ENCODE results near the gene GRIN2C.
"Not testable (repeated sequence)": the region's sequence is repeated elsewhere in the genome, so short reads cannot be mapped to it uniquely, and the experiment has no call there.

Gene GRIN2C

DNA sequence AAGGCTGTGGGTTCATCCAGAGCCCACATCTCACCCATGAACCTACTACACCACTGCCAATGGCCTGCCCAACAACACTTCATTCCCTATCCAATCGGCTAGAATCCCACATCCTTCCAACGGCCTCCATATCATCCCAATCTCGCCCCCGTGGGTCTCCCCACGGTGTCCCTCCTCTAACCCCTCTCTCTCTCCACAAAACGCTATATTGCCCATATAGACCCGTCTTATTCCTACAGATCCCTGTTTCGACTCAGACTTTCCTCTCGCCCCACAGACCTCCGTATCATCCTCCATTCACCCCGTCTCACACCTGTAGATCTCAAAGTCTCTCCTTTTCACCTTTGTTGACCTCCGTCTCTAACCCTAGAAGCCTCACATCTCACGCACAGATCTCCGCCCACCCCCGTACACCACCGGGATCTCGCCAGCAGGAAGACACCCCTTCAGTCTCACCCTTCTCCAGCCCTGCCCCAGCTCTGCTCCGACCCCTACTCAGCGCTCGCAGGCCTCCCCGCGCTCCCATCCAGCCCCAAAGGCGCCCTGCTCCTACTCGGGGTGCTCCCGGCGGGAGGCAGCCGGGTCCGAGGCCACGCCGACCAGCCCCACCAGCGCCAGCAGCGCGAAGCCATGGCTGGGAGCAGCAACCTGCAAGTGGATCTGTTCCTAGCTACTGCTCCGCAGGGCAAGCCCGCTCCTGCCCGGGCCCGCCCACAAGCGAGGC lies 12.8 kb upstream of the GRIN2C start, which contains the start of gene FDXR:
TSS of gene FDXR (minus strand) at position 682 of the 724 bp plus-strand sequence. CDS start at position 632, 50 bp downstream.
- H3K27ac Mint-ChIP-seq: peak within 1 kb of the TSS; percentile 85
- no peaks in the 10 kb centered on the region for H3K36me3 Mint-ChIP-seq
- peak within 1 kb of the TSS; percentile 86 for H3K4me3 Mint-ChIP-seq
- peak; percentile 14 for ATAC-seq
- no peaks in the 10 kb centered on the region for H3K9me3 Mint-ChIP-seq
- no peaks in the 10 kb centered on the region for H3K27me3 Mint-ChIP-seq
- H3K4me1 Mint-ChIP-seq: peaks cover 30% of the 10 kb centered on the region

DNA sequence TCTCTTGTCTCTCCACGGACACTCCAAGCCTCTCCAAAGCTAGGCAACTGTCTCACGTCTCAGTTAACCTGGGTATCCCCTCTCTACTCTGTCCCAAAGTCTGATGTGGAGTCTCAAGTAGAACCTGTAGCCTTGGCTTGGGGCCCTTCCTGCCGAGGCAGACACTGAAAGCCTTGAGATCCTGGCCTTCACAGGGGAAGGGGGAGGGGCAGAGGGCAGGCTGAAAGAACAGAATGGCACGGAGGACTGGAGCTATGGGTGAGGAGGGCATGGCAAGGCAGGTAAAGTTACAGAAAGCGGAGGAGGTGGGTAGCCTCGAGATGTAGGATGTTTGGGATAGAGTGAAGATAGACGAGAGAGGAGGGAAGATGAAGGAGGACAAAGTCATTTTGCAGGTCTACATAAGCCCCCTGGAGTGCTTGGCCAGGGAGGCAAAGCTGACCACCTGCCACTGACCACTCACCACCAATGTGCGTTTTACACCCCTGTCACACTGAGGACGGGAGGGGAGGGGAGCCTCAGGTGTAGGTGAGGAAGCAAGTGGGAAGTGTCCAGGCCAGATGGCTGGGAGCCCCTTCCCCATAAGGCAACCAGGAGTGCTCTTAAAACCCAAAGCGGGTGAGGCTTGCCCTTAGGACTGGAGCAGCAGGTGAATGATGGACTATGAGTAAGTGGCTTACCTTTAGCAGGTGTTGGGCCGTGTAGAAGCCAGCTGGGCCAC lies 11.8 kb upstream of the GRIN2C start:
- H3K4me1 Mint-ChIP-seq: peaks cover 30% of the 10 kb centered on the region
- no peak for ATAC-seq
- H3K27me3 Mint-ChIP-seq: no peaks in the 10 kb centered on the region
- no peaks in the 10 kb centered on the region for H3K36me3 Mint-ChIP-seq
- no peaks in the 10 kb centered on the region for H3K9me3 Mint-ChIP-seq
- no peak overlapping the region for H3K27ac Mint-ChIP-seq
- peak overlapping the region; percentile 51 for H3K4me3 Mint-ChIP-seq

DNA sequence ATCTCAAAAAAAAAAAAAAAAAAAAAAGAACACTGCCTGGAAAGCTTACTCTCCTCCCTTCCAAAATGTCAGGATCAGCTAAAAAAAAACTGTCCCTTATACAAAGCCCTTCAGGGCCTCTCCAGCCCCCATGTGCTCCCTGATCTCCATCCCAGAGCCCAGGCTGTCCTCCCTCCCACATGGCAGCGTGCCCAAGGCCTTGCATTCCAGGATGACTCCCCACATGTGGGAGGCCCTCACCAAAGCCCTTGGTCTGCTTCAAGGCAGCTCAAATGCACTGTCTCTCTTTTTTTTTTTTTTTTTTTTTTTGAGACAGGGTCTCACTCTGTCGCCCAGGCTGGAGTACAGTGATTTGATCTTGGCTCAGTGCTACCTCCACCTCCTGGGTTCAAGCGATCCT lies 10.8 kb upstream of the GRIN2C start:
- no peak overlapping the region for H3K4me3 Mint-ChIP-seq
- H3K27ac Mint-ChIP-seq: no peak overlapping the region

GRCh38 chr17:74870028-74870427 lies 10.3 kb upstream of the GRIN2C start:
- peaks cover 33% of the 10 kb centered on the region for H3K4me1 Mint-ChIP-seq

More for the DNA sequence above, 10.8 kb upstream of the GRIN2C start:
- Mint-ChIP-seq H3K27me3 (no peaks in the 10 kb centered on the region), H3K4me1 (peaks cover 30% of the 10 kb centered on the region), H3K9me3 (no peaks in the 10 kb centered on the region), H3K36me3 (no peaks in the 10 kb centered on the region)
- no peak for ATAC-seq

GRCh38 chr17:74868908-74869255 lies 9.2 kb upstream of the GRIN2C start:
- Mint-ChIP-seq H3K9me3 (no peaks in the 10 kb centered on the region), H3K4me1 (peaks cover 35% of the 10 kb centered on the region), H3K27ac (no peak overlapping the region), H3K36me3 (no peaks in the 10 kb centered on the region), H3K4me3 (no peak overlapping the region), H3K27me3 (peaks cover under 1% of the 10 kb centered on the region)
- no peak for ATAC-seq

More at GRCh38 chr17:74870028-74870427, 10.3 kb upstream of the GRIN2C start:
- not testable (repeated sequence) for H3K36me3 Mint-ChIP-seq, H3K27me3 Mint-ChIP-seq, H3K4me3 Mint-ChIP-seq, ATAC-seq, H3K9me3 Mint-ChIP-seq, H3K27ac Mint-ChIP-seq

DNA sequence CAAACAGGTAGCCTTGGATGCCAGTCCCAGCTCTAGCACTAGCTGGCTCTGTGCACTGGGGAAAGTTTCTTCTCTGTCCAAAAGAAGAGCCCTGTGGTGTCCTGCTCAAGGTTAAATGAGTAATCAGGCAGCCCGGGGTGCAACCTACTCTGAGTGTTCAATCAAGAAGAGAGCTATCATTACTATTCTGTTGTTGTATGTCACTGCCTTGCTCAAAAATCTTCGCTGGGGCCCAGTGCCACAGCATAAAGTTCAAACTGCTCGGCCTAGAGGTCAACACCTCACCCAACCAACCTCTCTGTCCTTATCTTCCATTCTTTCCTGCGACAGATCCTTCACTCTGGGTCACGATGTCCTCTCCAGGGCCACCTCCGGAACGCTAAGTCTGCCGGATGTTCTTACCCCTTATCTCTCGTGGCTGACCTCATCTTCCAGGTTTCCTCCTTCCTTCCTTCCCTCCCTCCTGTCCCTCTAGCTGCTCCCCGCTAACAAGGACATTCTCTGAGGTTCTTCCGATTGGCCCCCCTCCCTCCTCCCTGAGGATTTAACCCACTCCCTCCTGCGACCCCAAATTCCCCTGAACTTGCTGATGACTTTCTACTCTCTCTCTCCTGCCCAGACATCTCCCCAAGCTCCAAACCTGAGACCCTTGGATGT lies 8.7 kb upstream of the GRIN2C start:
- Mint-ChIP-seq H3K27ac (no peak overlapping the region), H3K4me3 (no peak overlapping the region), H3K27me3 (peaks cover 5% of the 10 kb centered on the region)

DNA sequence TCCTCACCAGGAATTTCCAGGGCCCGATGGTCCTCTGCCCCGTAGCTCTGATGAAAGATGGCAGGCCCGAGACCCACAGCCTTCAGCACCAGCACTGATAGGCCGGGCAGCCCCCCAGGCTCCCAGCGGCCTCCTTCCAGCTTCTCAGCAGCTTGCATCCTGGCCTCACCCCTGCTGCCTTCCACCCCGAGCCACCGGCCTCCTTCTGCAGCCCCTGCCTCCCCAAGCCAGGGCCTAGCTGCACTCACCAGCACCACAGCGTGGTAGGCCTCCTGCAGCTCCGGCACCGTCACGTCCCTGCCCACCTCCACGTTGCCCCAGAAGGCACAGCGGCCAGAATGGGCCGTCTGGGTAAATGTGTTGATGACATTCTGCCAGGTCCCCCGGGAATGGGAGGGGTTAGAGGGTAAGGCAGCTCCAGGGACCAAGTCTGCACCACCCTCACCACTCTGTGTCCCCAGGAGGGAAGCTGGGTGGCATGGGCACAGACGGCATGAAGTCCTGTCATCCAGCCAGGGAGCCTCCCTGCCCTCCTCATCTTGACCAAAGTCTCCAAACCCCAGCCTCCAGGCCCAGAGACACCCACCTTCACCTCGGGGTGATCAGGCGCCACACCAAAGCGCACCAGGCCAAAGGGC lies 6.6 kb upstream of the GRIN2C start:
- no peak overlapping the region for H3K27ac Mint-ChIP-seq
- peaks cover 25% of the 10 kb centered on the region for H3K4me1 Mint-ChIP-seq
- no peak overlapping the region for H3K4me3 Mint-ChIP-seq
- ATAC-seq: no peak
- no peaks in the 10 kb centered on the region for H3K9me3 Mint-ChIP-seq
- H3K27me3 Mint-ChIP-seq: peaks cover 24% of the 10 kb centered on the region
- no peaks in the 10 kb centered on the region for H3K36me3 Mint-ChIP-seq

More for the DNA sequence above, 8.7 kb upstream of the GRIN2C start:
- Mint-ChIP-seq H3K9me3 (no peaks in the 10 kb centered on the region), H3K4me1 (peaks cover 31% of the 10 kb centered on the region), H3K36me3 (no peaks in the 10 kb centered on the region)
- ATAC-seq: no peak

- no peaks in the 10 kb centered on the region for H3K9me3 Mint-ChIP-seq
- H3K4me1 Mint-ChIP-seq: peaks cover 28% of the 10 kb centered on the region
- peak overlapping the region; percentile 26 for H3K27ac Mint-ChIP-seq
- ATAC-seq: no peak
- H3K27me3 Mint-ChIP-seq: peaks cover 31% of the 10 kb centered on the region
- H3K4me3 Mint-ChIP-seq: no peak overlapping the region
- no peaks in the 10 kb centered on the region for H3K36me3 Mint-ChIP-seq
Measured at GRCh38 chr17:74865504-74866197, 6.0 kb upstream of the GRIN2C start.

- Mint-ChIP-seq H3K9me3 (no peaks in the 10 kb centered on the region), H3K4me3 (no peak overlapping the region), H3K4me1 (peaks cover 35% of the 10 kb centered on the region)
Measured at GRCh38 chr17:74864866-74865395, 5.2 kb upstream of the GRIN2C start.

DNA sequence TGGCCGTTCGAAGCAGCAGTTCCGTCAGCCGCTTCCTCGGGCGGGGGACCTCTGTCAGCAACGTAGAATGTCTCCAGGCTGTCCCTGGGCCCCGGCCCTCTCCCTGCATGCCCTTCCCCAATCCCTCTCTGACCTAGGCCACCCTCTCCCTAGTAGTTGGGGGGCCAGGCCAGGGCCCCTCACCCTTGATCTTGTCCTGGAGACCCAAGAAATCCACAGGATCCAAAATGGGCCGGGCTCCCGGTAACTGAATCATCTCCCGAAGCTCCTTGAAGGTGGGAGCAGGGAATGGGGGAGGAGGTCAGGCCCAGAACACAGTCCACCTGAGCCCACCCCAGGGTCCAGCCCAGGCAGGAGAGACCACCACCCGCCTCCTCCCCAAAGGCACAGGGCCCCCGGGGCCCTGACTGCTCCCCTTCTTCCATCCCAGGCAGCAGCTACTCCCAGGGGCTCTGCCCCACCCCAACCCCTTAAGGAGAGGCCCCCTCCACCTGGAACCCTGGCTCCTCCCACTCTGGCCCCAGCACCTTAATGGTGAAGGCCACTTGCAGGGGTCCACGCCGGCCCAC lies 4.7 kb upstream of the GRIN2C start:
- H3K36me3 Mint-ChIP-seq: no peaks in the 10 kb centered on the region
- H3K27me3 Mint-ChIP-seq: peaks cover 42% of the 10 kb centered on the region
- no peak for ATAC-seq
- no peak overlapping the region for H3K4me3 Mint-ChIP-seq
- peaks cover 32% of the 10 kb centered on the region for H3K4me1 Mint-ChIP-seq
- no peaks in the 10 kb centered on the region for H3K9me3 Mint-ChIP-seq
- H3K27ac Mint-ChIP-seq: peak overlapping the region; percentile 2

More at GRCh38 chr17:74864866-74865395, 5.2 kb upstream of the GRIN2C start:
- peaks cover 38% of the 10 kb centered on the region for H3K27me3 Mint-ChIP-seq
- peak; percentile 60 for ATAC-seq
- H3K36me3 Mint-ChIP-seq: no peaks in the 10 kb centered on the region
- H3K27ac Mint-ChIP-seq: peak overlapping the region; percentile 2

DNA sequence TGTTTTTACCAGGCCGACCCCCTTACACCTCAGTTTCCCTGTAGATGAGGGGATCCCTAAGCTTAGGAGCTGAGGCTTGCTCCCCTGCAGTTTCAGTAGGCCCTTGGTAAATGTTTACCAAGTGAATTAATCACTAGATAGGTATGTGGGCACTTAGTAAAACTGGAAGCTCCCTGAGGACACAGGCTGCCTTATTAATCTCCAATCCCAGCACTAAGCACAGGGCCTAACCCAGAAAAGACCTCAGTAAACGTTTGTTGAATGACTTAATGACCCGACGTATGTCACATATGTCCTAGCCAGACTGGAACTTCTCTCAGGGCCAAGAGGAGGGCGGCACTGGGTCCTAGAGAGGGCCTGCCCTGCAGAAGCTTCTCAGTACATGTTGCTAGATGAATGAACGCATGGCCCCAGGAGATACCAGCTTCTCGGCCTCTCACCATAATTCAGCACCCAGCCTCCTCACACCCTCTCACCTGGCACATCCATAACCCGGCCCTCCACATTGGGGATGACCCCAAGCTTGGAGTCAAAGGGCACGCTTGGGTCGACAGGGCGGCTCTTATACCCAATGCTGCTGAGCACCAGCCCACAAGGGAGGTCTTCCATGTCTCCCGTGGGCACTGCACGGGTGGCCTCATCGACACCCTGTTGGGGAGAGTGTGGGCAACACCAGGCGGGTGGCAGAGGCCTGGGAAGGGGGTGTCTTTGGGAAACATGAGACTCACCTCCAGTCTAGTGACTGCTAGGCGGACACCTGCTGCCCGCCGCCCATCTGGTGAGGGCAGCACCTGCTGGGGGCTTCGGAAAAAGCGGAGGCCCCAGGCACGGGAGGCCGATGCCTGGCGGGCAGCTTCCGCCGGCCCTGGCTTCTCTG lies 4.0 kb upstream of the GRIN2C start:
- Mint-ChIP-seq H3K4me3 (no peak overlapping the region), H3K4me1 (peaks cover 36% of the 10 kb centered on the region), H3K27ac (no peak overlapping the region), H3K27me3 (peaks cover 50% of the 10 kb centered on the region), H3K9me3 (no peaks in the 10 kb centered on the region), H3K36me3 (no peaks in the 10 kb centered on the region)
- ATAC-seq: no peak

GRCh38 chr17:74862919-74863318 lies 3.2 kb upstream of the GRIN2C start:
- no peak for ATAC-seq
- H3K27ac Mint-ChIP-seq: no peak overlapping the region
- no peaks in the 10 kb centered on the region for H3K9me3 Mint-ChIP-seq
- H3K4me3 Mint-ChIP-seq: no peak overlapping the region
- peaks cover 57% of the 10 kb centered on the region for H3K27me3 Mint-ChIP-seq
- no peaks in the 10 kb centered on the region for H3K36me3 Mint-ChIP-seq
- H3K4me1 Mint-ChIP-seq: peaks cover 36% of the 10 kb centered on the region

DNA sequence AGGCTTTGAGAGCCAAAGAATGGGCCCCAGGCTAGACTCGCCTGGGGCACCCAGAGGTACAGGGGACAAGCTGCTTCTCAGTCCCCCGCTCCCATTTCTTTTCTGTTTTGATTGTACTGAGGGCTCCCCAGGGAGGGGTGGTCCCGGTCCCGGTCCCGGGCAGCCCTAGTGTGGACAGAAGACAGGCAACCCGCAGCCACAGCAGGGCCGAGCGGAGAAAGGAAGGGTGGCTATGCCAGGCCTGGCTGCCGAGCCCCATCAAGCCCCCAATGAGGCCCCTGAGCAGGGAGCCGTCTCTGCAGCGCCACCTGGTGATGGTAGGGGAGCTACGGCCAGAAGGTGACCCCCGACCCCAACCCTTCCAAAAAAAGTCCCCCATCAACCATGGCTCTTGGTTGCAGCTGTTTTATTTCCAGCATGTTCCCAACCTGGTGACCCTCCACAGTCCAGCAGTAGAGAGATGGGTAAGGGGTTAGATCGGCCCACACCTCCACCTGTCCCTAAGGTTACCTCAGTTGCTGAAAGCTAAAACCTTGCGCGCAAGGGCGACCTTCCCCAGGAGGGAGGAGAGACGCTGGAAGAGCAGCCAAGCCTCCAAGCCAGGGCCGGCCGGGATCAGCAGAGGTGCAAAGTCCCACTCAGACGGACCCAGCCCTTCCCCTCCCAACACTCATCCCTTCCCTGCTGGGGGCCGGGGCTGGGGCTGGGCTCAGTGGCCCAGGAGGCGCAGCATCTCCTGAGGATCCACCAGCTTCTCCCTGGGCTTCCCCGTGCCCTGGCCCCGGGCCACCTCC lies 2.6 kb upstream of the GRIN2C start:
- H3K27ac Mint-ChIP-seq: no peak overlapping the region
- H3K9me3 Mint-ChIP-seq: no peaks in the 10 kb centered on the region

More for the DNA sequence above, 2.6 kb upstream of the GRIN2C start:
- H3K36me3 Mint-ChIP-seq: no peaks in the 10 kb centered on the region
- peaks cover 63% of the 10 kb centered on the region for H3K27me3 Mint-ChIP-seq
- H3K4me3 Mint-ChIP-seq: peak overlapping the region; percentile 38
- H3K4me1 Mint-ChIP-seq: peaks cover 41% of the 10 kb centered on the region
- peak; percentile 49 for ATAC-seq
